K562 (cell line): ENCODE data around the gene PTPRU. TPM values are rescaled to one million over a fixed set of nuclear protein-coding genes. Genes with fewer than 3 reads are reported as not detected.

Experiments used
- CBFA2T2 ChIP-seq: fragments of 450-650 bp; conservative IDR thresholded peaks from 2 replicates; pipeline ENCODE4 v1.6.1; 2017; ENCODE audit warnings: mild to moderate bottlenecking
- DIDO1 ChIP-seq: fragments of 450-650 bp; IDR thresholded peaks from 2 replicates; pipeline ENCODE4 v1.6.1; 2016; ENCODE audit warnings: low read depth, missing biosample characterization, missing genetic modification characterization
- GABPA ChIP-seq: fragments of 200-800 bp; sonication (Bioruptor generic); conservative IDR thresholded peaks from 2 replicates; pipeline ENCODE4 v1.6.1; 2016; ENCODE audit warnings: low read depth, missing genetic modification characterization, missing compliant biosample characterization
- ILF3 ChIP-seq: fragments of 450-650 bp; IDR thresholded peaks from 2 replicates; pipeline ENCODE4 v1.6.1; 2018; ENCODE audit warnings: antibody characterized with exemption, mild to moderate bottlenecking, moderate library complexity, borderline replicate concordance
- NFYB ChIP-seq: IDR thresholded peaks from 2 replicates; pipeline ENCODE4 v1.6.1; 2011; ENCODE audit warnings: mild to moderate bottlenecking, moderate library complexity; ENCODE audit not compliant: insufficient read length; ENCODE audit errors: extremely low read depth
- RBM25 ChIP-seq: fragments of 200-400 bp; formaldehyde crosslinking; IDR thresholded peaks from 2 replicates; pipeline ENCODE4 v1.6.1; 2018; ENCODE audit warnings: low read length, low read depth, moderate library complexity; ENCODE audit not compliant: severe bottlenecking
- SIN3A ChIP-seq, 2 experiments: fragments of 150-350 bp in 1 of 2; IDR thresholded peaks; 2 replicates each; pipeline ENCODE4 v1.6.1; 2011 to 2016; ENCODE audit warnings: borderline replicate concordance in 2 of 2, low read depth in 2 of 2, low read length in 2 of 2, mild to moderate bottlenecking in 2 of 2, moderate library complexity in 2 of 2; ENCODE audit not compliant: control insufficient read depth in 1 of 2
- TAF7 ChIP-seq: fragments of 450-650 bp; IDR thresholded peaks from 2 replicates; pipeline ENCODE4 v1.6.1; 2016; ENCODE audit warnings: missing genetic modification characterization, missing compliant biosample characterization
- U2AF2 ChIP-seq: fragments of 200-400 bp; formaldehyde crosslinking; optimal IDR thresholded peaks from 2 replicates; pipeline ENCODE3; 2017; ENCODE audit warnings: low read depth, mild to moderate bottlenecking, low read length
- ZFX ChIP-seq: sonication (generic); formaldehyde crosslinking; IDR thresholded peaks from 2 replicates; pipeline ENCODE4 v1.8.0; 2022; ENCODE audit warnings: mild to moderate bottlenecking, missing genetic modification reagents, moderate library complexity
- ZNF232 ChIP-seq: sonication (generic); formaldehyde crosslinking; IDR thresholded peaks from 2 replicates; pipeline ENCODE4 v1.8.0; 2022; ENCODE audit warnings: mild to moderate bottlenecking, missing genetic modification reagents
- polyA plus RNA-seq, 8 experiments: library from polyadenylated mRNA; depleted of rRNA in 4 of 8; stranded (reverse) in 5 of 8; unstranded in 3 of 8; fragments of >200 nt; fragmentation: Nextera tagmentation in 2 of 8; fragmentation: Illumina TruSeq in 1 of 8; extraction: Ambion mirVana in 2 of 8; extraction: Trizol in 1 of 8; gene quantifications; 2 replicates each; pipeline versions ENCODE4 v1.2.1 to v1.2.3, GENCODE V29; 2011 to 2014; ENCODE audit warnings: inconsistent platforms in 1 of 8, missing spikeins in 1 of 8
- total RNA-seq, 7 experiments: library from RNA; depleted of rRNA in 6 of 7; stranded (reverse); fragments of >200 nt in 6 of 7; fragmentation: Illumina TruSeq in 2 of 7; extraction: Trizol in 2 of 7; gene quantifications; 2 replicates each; pipeline versions ENCODE4 v1.2.1 to v1.2.3, GENCODE V29; 2011 to 2021; ENCODE audit warnings: low replicate concordance in 1 of 7
- TF ChIP-seq, protein P1 (sequence below): fragments of 450-650 bp; formaldehyde crosslinking; IDR thresholded peaks from 2 replicates; pipeline ENCODE4 v1.4.0; 2022; ENCODE audit warnings: missing genetic modification characterization
- TF ChIP-seq, protein P2 (sequence below): fragments of 450-650 bp; formaldehyde crosslinking; IDR thresholded peaks from 2 replicates; pipeline ENCODE4 v1.4.0; 2020; ENCODE audit warnings: mild to moderate bottlenecking, moderate library complexity
- TF ChIP-seq, protein P3 (sequence below), 2 experiments: fragments of 450-650 bp; conservative IDR thresholded peaks; 2 replicates each; pipeline ENCODE4 v1.6.1; 2017; ENCODE audit warnings: mild to moderate bottlenecking in 2 of 2, moderate library complexity in 2 of 2
- TF ChIP-seq, protein P4 (sequence below): sonication (generic); formaldehyde crosslinking; IDR thresholded peaks from 2 replicates; pipeline ENCODE4 v1.4.0; 2020; ENCODE audit warnings: mild to moderate bottlenecking, missing genetic modification reagents
- TF ChIP-seq, protein P5 (sequence below): fragments of 250-450 bp; sonication (Bioruptor Pico); IDR thresholded peaks from 2 replicates; pipeline ENCODE4 v1.4.0; 2020; ENCODE audit warnings: mild to moderate bottlenecking
- TF ChIP-seq, protein P6 (sequence below): fragments of 450-650 bp; IDR thresholded peaks from 2 replicates; pipeline ENCODE4 v1.6.1; 2017; ENCODE audit warnings: antibody characterized with exemption

PTPRU gene
- total and polyA plus RNA-seq, 9 of the 15 experiments (the other 6 are each of a cell fraction or from before 2014, with no cell fraction given) = 0.01 to 2.9 (median 1.0) TPM

DNA sequence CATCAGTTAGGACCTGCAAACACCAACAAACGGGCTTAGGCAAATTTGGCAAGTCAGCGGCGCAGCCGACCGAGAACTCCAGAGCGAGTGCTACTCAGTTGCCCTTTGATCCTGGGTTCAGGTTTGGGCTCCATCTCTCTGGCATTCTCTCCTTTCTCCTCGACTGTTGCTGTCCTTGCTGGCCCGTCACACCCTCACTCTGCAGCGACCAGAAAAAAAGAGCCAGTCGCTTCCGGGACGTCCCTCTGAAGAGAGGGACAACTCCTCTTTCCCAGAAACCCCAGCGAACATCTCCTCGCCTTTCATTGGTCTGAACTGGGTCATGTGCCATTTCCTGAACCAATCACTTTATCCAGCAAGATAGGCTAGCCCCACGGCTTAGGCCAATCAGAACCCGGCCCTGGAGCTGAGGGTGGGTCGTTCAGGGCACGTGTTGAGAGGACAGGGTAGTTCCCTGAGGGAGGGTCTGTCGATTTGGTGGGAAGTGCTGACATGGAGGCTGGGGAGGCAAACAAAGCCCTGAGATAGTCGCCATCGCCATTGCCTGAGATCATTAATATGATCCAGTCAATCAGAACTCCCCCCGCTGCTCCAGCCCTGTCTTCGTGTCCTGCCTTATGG is 113.7 kb downstream of the PTPRU start (continued):
- TF ChIP-seq DIDO1 (tag) = peak; percentile 79
- TF ChIP-seq, protein P1, sequence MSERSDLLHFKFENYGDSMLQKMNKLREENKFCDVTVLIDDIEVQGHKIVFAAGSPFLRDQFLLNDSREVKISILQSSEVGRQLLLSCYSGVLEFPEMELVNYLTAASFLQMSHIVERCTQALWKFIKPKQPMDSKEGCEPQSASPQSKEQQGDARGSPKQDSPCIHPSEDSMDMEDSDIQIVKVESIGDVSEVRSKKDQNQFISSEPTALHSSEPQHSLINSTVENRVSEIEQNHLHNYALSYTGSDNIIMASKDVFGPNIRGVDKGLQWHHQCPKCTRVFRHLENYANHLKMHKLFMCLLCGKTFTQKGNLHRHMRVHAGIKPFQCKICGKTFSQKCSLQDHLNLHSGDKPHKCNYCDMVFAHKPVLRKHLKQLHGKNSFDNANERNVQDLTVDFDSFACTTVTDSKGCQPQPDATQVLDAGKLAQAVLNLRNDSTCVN (CRISPR knock-in tag) = no peak
- peak; percentile 99 for TF ChIP-seq TAF7 (tag)
- TF ChIP-seq, protein P2, sequence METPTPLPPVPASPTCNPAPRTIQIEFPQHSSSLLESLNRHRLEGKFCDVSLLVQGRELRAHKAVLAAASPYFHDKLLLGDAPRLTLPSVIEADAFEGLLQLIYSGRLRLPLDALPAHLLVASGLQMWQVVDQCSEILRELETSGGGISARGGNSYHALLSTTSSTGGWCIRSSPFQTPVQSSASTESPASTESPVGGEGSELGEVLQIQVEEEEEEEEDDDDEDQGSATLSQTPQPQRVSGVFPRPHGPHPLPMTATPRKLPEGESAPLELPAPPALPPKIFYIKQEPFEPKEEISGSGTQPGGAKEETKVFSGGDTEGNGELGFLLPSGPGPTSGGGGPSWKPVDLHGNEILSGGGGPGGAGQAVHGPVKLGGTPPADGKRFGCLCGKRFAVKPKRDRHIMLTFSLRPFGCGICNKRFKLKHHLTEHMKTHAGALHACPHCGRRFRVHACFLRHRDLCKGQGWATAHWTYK = 0 out of 2 replicates have a peak, but pooled peaks have one; percentile 18
- no peak for TF ChIP-seq ILF3
- TF ChIP-seq, protein P3, sequence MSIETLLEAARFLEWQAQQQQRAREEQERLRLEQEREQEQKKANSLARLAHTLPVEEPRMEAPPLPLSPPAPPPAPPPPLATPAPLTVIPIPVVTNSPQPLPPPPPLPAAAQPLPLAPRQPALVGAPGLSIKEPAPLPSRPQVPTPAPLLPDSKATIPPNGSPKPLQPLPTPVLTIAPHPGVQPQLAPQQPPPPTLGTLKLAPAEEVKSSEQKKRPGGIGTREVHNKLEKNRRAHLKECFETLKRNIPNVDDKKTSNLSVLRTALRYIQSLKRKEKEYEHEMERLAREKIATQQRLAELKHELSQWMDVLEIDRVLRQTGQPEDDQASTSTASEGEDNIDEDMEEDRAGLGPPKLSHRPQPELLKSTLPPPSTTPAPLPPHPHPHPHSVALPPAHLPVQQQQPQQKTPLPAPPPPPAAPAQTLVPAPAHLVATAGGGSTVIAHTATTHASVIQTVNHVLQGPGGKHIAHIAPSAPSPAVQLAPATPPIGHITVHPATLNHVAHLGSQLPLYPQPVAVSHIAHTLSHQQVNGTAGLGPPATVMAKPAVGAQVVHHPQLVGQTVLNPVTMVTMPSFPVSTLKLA (conservative IDR thresholded peaks at IDR 0.05) = peak; percentile 43 to 64; a peak in 3 of 4 replicates
- TF ChIP-seq, protein P4, sequence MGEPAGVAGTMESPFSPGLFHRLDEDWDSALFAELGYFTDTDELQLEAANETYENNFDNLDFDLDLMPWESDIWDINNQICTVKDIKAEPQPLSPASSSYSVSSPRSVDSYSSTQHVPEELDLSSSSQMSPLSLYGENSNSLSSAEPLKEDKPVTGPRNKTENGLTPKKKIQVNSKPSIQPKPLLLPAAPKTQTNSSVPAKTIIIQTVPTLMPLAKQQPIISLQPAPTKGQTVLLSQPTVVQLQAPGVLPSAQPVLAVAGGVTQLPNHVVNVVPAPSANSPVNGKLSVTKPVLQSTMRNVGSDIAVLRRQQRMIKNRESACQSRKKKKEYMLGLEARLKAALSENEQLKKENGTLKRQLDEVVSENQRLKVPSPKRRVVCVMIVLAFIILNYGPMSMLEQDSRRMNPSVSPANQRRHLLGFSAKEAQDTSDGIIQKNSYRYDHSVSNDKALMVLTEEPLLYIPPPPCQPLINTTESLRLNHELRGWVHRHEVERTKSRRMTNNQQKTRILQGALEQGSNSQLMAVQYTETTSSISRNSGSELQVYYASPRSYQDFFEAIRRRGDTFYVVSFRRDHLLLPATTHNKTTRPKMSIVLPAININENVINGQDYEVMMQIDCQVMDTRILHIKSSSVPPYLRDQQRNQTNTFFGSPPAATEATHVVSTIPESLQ (CRISPR knock-in tag) = peak; percentile 95; the same call in 1 of the 2 replicates
- no peak for TF ChIP-seq SIN3A (IDR thresholded peaks at IDR 0.05; ENCODE audit: borderline replicate concordance in 2 of 2, control insufficient read depth in 1 of 2, low read depth in 2 of 2, low read length in 2 of 2)
- peak; percentile 50; the same call in 1 of the 2 replicates for TF ChIP-seq CBFA2T2
- TF ChIP-seq GABPA (tag) = peak; percentile 35
- peak; percentile 86 for TF ChIP-seq RBM25
- peak; percentile 89 for TF ChIP-seq ZNF232 (CRISPR knock-in tag)
- TF ChIP-seq ZFX = 0 out of 2 replicates have a peak, but pooled peaks have one; percentile 11
- peak; percentile 91 for TF ChIP-seq NFYB
- TF ChIP-seq, protein P5, sequence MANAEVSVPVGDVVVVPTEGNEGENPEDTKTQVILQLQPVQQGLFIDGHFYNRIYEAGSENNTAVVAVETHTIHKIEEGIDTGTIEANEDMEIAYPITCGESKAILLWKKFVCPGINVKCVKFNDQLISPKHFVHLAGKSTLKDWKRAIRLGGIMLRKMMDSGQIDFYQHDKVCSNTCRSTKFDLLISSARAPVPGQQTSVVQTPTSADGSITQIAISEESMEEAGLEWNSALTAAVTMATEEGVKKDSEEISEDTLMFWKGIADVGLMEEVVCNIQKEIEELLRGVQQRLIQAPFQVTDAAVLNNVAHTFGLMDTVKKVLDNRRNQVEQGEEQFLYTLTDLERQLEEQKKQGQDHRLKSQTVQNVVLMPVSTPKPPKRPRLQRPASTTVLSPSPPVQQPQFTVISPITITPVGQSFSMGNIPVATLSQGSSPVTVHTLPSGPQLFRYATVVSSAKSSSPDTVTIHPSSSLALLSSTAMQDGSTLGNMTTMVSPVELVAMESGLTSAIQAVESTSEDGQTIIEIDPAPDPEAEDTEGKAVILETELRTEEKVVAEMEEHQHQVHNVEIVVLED (CRISPR knock-in tag) = no peak
- TF ChIP-seq U2AF2 = no peak
- TF ChIP-seq, protein P6, sequence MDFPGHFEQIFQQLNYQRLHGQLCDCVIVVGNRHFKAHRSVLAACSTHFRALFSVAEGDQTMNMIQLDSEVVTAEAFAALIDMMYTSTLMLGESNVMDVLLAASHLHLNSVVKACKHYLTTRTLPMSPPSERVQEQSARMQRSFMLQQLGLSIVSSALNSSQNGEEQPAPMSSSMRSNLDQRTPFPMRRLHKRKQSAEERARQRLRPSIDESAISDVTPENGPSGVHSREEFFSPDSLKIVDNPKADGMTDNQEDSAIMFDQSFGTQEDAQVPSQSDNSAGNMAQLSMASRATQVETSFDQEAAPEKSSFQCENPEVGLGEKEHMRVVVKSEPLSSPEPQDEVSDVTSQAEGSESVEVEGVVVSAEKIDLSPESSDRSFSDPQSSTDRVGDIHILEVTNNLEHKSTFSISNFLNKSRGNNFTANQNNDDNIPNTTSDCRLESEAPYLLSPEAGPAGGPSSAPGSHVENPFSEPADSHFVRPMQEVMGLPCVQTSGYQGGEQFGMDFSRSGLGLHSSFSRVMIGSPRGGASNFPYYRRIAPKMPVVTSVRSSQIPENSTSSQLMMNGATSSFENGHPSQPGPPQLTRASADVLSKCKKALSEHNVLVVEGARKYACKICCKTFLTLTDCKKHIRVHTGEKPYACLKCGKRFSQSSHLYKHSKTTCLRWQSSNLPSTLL = no peak
